ENCODE measurements around the gene NUDT1.
A peak's percentile ranks its signal among the peaks of the same experiment; 100 is the strongest.

NUDT1 gene

DNA sequence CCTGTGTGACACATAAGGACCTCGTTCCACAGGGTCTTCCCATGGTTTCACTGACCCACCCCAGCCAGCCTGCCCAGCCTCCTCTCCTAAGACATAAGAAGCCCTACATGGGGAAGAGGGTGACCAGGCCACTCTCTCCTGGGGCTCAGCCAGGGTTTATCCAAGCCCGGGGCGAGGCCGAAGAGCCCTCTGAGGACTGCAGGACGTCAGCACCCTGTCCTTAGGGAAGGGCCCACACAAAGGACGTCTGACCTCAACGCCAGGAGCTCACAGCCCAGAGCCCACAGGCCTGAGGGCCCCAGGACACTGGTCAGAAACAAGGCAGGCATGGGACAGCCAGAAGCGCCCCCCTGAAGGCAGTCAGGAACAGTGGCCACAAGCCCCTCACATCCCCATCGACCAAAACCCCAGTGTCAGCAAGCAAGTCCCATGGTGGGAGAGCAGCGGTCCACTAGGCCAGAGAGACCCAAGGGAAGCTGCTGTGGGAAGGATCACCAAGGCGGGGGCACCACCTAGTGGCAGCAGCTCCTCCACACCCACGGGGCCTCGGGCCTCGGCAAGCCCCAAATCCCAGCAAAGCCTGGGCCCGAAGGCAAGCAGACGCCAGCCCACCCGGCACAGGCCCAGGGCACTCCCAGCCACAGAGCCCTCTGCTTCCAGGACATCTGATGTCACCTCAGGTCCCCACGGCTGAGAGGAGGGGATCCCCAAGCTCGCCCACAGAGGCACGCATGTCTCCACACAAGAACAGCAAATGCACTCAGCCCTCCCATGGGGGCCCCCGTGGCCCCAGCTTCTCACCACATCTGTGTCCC is 32.7 kb upstream of the NUDT1 start (continued):
- TF ChIP-seq, protein P1, sequence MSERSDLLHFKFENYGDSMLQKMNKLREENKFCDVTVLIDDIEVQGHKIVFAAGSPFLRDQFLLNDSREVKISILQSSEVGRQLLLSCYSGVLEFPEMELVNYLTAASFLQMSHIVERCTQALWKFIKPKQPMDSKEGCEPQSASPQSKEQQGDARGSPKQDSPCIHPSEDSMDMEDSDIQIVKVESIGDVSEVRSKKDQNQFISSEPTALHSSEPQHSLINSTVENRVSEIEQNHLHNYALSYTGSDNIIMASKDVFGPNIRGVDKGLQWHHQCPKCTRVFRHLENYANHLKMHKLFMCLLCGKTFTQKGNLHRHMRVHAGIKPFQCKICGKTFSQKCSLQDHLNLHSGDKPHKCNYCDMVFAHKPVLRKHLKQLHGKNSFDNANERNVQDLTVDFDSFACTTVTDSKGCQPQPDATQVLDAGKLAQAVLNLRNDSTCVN (tag by site-specific recombination; optimal IDR thresholded peaks at IDR 0.05): no peak
- TF ChIP-seq REPIN1 (tag by site-specific recombination; IDR thresholded peaks at IDR 0.05; ENCODE audit: low read depth): no peak
- TF ChIP-seq, protein P2, sequence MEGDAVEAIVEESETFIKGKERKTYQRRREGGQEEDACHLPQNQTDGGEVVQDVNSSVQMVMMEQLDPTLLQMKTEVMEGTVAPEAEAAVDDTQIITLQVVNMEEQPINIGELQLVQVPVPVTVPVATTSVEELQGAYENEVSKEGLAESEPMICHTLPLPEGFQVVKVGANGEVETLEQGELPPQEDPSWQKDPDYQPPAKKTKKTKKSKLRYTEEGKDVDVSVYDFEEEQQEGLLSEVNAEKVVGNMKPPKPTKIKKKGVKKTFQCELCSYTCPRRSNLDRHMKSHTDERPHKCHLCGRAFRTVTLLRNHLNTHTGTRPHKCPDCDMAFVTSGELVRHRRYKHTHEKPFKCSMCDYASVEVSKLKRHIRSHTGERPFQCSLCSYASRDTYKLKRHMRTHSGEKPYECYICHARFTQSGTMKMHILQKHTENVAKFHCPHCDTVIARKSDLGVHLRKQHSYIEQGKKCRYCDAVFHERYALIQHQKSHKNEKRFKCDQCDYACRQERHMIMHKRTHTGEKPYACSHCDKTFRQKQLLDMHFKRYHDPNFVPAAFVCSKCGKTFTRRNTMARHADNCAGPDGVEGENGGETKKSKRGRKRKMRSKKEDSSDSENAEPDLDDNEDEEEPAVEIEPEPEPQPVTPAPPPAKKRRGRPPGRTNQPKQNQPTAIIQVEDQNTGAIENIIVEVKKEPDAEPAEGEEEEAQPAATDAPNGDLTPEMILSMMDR (tag by site-specific recombination; IDR thresholded peaks at IDR 0.05): peak; percentile 81
- no peak for TF ChIP-seq ZNF785 (tag by site-specific recombination; IDR thresholded peaks at IDR 0.05)
- TF ChIP-seq, protein P3, sequence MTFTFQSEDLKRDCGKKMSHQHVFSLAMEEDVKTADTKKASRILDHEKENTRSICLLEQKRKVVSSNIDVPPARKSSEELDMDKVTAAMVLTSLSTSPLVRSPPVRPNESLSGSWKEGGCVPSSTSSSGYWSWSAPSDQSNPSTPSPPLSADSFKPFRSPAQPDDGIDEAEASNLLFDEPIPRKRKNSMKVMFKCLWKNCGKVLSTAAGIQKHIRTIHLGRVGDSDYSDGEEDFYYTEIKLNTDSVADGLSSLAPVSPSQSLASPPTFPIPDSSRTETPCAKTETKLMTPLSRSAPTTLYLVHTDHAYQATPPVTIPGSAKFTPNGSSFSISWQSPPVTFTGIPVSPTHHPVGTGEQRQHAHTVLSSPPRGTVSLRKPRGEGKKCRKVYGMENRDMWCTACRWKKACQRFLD (tag by site-specific recombination; IDR thresholded peaks at IDR 0.05): no peak
- TF ChIP-seq HOXC10 (CRISPR knock-in tag; IDR thresholded peaks at IDR 0.05): no peak
- TF ChIP-seq, protein P4, sequence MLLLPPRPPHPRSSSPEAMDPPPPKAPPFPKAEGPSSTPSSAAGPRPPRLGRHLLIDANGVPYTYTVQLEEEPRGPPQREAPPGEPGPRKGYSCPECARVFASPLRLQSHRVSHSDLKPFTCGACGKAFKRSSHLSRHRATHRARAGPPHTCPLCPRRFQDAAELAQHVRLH (tag by site-specific recombination; IDR thresholded peaks at IDR 0.05): no peak
- no peak for TF ChIP-seq ZNF114 (tag by site-specific recombination; IDR thresholded peaks at IDR 0.05)
- no peak for TF ChIP-seq ZNF112 (tag by site-specific recombination; IDR thresholded peaks at IDR 0.05)
- TF ChIP-seq ZNF707 (tag by site-specific recombination; IDR thresholded peaks at IDR 0.05): no peak
- TF ChIP-seq ZNF792 (tag by site-specific recombination; IDR thresholded peaks at IDR 0.05): no peak

DNA sequence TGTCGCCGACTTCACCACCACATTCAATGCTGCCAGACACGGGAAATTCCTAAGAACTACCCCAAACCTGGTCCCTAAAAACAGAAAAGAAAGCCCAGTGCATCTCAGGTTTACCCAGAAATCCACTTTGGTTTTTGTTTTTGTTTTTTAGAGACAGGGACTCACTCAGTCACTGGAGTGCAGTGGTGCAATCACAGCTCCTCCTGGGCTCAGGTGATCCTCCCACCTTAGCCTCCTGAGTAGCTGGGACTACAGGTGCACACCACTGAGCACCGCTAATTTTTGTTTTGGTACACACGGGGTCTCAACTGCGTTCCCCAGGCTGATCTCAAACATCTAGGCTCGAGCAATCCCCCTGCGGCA is 32.1 kb upstream of the NUDT1 start:
- POLR2A ChIA-PET: no interaction called here
- no peak overlapping the region for H3K27ac ChIP-seq (ENCODE audit: extremely low read depth, low read depth, low read length)
- TF ChIP-seq, protein P5, sequence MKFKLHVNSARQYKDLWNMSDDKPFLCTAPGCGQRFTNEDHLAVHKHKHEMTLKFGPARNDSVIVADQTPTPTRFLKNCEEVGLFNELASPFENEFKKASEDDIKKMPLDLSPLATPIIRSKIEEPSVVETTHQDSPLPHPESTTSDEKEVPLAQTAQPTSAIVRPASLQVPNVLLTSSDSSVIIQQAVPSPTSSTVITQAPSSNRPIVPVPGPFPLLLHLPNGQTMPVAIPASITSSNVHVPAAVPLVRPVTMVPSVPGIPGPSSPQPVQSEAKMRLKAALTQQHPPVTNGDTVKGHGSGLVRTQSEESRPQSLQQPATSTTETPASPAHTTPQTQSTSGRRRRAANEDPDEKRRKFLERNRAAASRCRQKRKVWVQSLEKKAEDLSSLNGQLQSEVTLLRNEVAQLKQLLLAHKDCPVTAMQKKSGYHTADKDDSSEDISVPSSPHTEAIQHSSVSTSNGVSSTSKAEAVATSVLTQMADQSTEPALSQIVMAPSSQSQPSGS (tag by site-specific recombination; IDR thresholded peaks at IDR 0.05; ENCODE audit: low read depth): no peak
- no peak for TF ChIP-seq ZBTB48 (tag by site-specific recombination; IDR thresholded peaks at IDR 0.05)
- no peak for TF ChIP-seq ZNF473 (tag by site-specific recombination; IDR thresholded peaks at IDR 0.05)
- TF ChIP-seq ZNF266 (tag by site-specific recombination; IDR thresholded peaks at IDR 0.05; ENCODE audit: low read depth): no peak
- TF ChIP-seq ZNF24 (tag by site-specific recombination; IDR thresholded peaks at IDR 0.05): no peak
- TF ChIP-seq ZNF416 (tag by site-specific recombination; IDR thresholded peaks at IDR 0.05): no peak
- no peak for TF ChIP-seq ZNF621 (tag by site-specific recombination; IDR thresholded peaks at IDR 0.05)
- TF ChIP-seq, protein P6, sequence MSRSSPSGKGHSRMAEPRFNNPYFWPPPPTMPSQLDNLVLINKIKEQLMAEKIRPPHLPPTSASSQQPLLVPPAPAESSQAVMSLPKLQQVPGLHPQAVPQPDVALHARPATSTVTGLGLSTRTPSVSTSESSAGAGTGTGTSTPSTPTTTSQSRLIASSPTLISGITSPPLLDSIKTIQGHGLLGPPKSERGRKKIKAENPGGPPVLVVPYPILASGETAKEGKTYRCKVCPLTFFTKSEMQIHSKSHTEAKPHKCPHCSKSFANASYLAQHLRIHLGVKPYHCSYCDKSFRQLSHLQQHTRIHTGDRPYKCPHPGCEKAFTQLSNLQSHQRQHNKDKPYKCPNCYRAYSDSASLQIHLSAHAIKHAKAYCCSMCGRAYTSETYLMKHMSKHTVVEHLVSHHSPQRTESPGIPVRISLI (tag by site-specific recombination; IDR thresholded peaks at IDR 0.05): no peak
- no peak for TF ChIP-seq ZNF157 (tag by site-specific recombination; IDR thresholded peaks at IDR 0.05)
- TF ChIP-seq RBAK (tag by site-specific recombination; IDR thresholded peaks at IDR 0.05): no peak
- TF ChIP-seq ZNF302 (tag by site-specific recombination; IDR thresholded peaks at IDR 0.05; ENCODE audit: low read depth): no peak
- TF ChIP-seq ZNF423 (tag by site-specific recombination; IDR thresholded peaks at IDR 0.05): no peak
- no peak for TF ChIP-seq ZNF555 (tag by site-specific recombination; conservative IDR thresholded peaks at IDR 0.05)
- TF ChIP-seq ZNF426 (tag by site-specific recombination; IDR thresholded peaks at IDR 0.05): no peak
- no peak for TF ChIP-seq ZNF791 (tag by site-specific recombination; IDR thresholded peaks at IDR 0.05)
- TF ChIP-seq, protein P2 (tag by site-specific recombination; IDR thresholded peaks at IDR 0.05): no peak
- peaks cover 7 to 84% of the 10 kb centered on the region in 2 experiments; a peak in 2 of 3 replicates for H3K36me3 ChIP-seq (ENCODE audit: control insufficient read depth in 2 of 2, insufficient read depth in 1 of 2, low read length in 2 of 2)
- H3K9me3 ChIP-seq (ENCODE audit: control insufficient read depth, insufficient read depth, low read depth, low read length): no peaks in the 10 kb centered on the region
- H3K4me3 ChIP-seq (ENCODE audit: low read depth, low read length): no peak overlapping the region
- CTCF ChIA-PET: interaction anchor here (0.5 to 1.2 kb wide), 5 partner anchors 52 to 995 kb away, joined by 3 to 5 read pairs (median 3); no protein-coding TSS in a partner anchor
- no peaks in the 10 kb centered on the region for H3K4me1 ChIP-seq (ENCODE audit: control insufficient read depth, insufficient read depth, low read length)

Data from HEK293 (cell line).